SK-N-SH (cell line): ENCODE results near the gene BTG2. TPM values are rescaled to one million over a fixed set of nuclear protein-coding genes. Genes with fewer than 3 reads are reported as not detected.

ENCODE experiments used
- CTCF ChIA-PET: fragments of 300-600, 350-600 bp; formaldehyde crosslinking; extraction: SDS; loops from one replicate; lab custom pipeline; 2021; lab: Yijun Ruan, JAX
- POLR2A ChIA-PET: fragments of 350-600 bp; sonication (Branson Sonifier 250); formaldehyde crosslinking; extraction: SDS; loops from one replicate; lab custom pipeline; 2020; ENCODE audit warnings: antibody characterized with exemption, inconsistent platforms; lab: Yijun Ruan, JAX
- DNase-seq: peaks from one replicate; pipeline ENCODE4 v3.0.0; 2012
- H2AFZ ChIP-seq: fragments of 200-600 bp; sonication (generic); 2 replicates; pipeline ENCODE4 v1.8.1; 2016; ENCODE audit warnings: antibody characterized with exemption, mild to moderate bottlenecking, low read depth
- H3F3A ChIP-seq: fragments of 200-600 bp; sonication (generic); replicated peaks from 2 replicates; pipeline ENCODE3; 2016; ENCODE audit warnings: antibody characterized with exemption, mild to moderate bottlenecking; ENCODE audit not compliant: insufficient read depth
- H3K27ac ChIP-seq, 2 experiments: fragments of 200-500 bp in 1 of 2; fragments of 200-600 bp in 1 of 2; sonication (Bioruptor generic) in 1 of 2; sonication (generic), shearing (Covaris generic) in 1 of 2; 2 replicates each; pipeline versions ENCODE4 v1.5.1 to v1.6.1; 2014 to 2016; ENCODE audit warnings: low read depth in 2 of 2, inconsistent platforms in 1 of 2, low read length in 1 of 2, mild to moderate bottlenecking in 1 of 2, mixed read lengths in 1 of 2
- H3K27me3 ChIP-seq: fragments of 200-600 bp; sonication (generic), shearing (Covaris generic); 2 replicates; pipeline ENCODE4 v1.6.1; 2016; ENCODE audit warnings: mixed run types; ENCODE audit not compliant: insufficient read depth
- H3K36me3 ChIP-seq, 2 experiments: fragments of 200-500 bp in 1 of 2; fragments of 200-600 bp in 1 of 2; sonication (Bioruptor generic) in 1 of 2; sonication (generic) in 1 of 2; replicated peaks in 1 of 2; 2 replicates each; pipeline versions ENCODE3 to v1.5.1; 2014 to 2016; ENCODE audit warnings: low read length in 1 of 2, mild to moderate bottlenecking in 1 of 2; ENCODE audit not compliant: insufficient read depth in 2 of 2, control insufficient read depth in 1 of 2
- H3K4me1 ChIP-seq, 2 experiments: fragments of 200-500 bp in 1 of 2; fragments of 200-600 bp in 1 of 2; sonication (Bioruptor generic) in 1 of 2; sonication (generic), shearing (Covaris generic) in 1 of 2; 2 replicates each; pipeline versions ENCODE4 v1.5.1 to v1.6.1; 2014 to 2016; ENCODE audit warnings: low read depth in 1 of 2, low read length in 1 of 2, mixed run types in 1 of 2; ENCODE audit not compliant: insufficient read depth in 2 of 2, control insufficient read depth in 1 of 2
- H3K4me2 ChIP-seq: fragments of 200-600 bp; sonication (generic), shearing (Covaris generic); 2 replicates; pipeline ENCODE4 v1.6.1; 2017; ENCODE audit warnings: mixed run types
- H3K4me3 ChIP-seq, 2 experiments: fragments of 200-500 bp in 1 of 2; fragments of 200-600 bp in 1 of 2; sonication (Bioruptor generic) in 1 of 2; sonication (generic), shearing (Covaris generic) in 1 of 2; 2 replicates each; pipeline versions ENCODE4 v1.5.1 to v1.8.1; 2014 to 2016; ENCODE audit warnings: low read depth in 2 of 2, inconsistent platforms in 1 of 2, low read length in 1 of 2, mild to moderate bottlenecking in 1 of 2, mixed read lengths in 1 of 2, moderate library complexity in 1 of 2
- H3K79me2 ChIP-seq: fragments of 200-600 bp; sonication (generic); 2 replicates; pipeline ENCODE4 v1.8.1; 2017; ENCODE audit warnings: mild to moderate bottlenecking; ENCODE audit not compliant: insufficient read depth
- H3K9ac ChIP-seq: fragments of 200-600 bp; sonication (generic); 2 replicates; pipeline ENCODE4 v1.6.1; 2017; ENCODE audit warnings: mixed run types
- H3K9me2 ChIP-seq: fragments of 200-600 bp; sonication (generic); 2 replicates; pipeline ENCODE4 v1.6.1; 2017; ENCODE audit warnings: mixed run types
- H3K9me3 ChIP-seq: fragments of 200-600 bp; sonication (generic); 2 replicates; pipeline ENCODE4 v1.6.1; 2017; ENCODE audit warnings: mixed run types, mild to moderate bottlenecking, moderate library complexity
- H4K20me1 ChIP-seq: fragments of 200-600 bp; sonication (generic); 2 replicates; pipeline ENCODE4 v1.6.1; 2017; ENCODE audit warnings: mild to moderate bottlenecking, mixed run types; ENCODE audit not compliant: insufficient read depth
- GATA2 ChIP-seq: sonication (generic); formaldehyde crosslinking; IDR thresholded peaks from 2 replicates; pipeline ENCODE4 v1.5.0; 2020; ENCODE audit warnings: mild to moderate bottlenecking, missing genetic modification reagents
- MAX ChIP-seq: IDR thresholded peaks from 2 replicates; pipeline ENCODE4 v1.4.0; 2012; ENCODE audit warnings: low read depth
- MXI1 ChIP-seq: IDR thresholded peaks from 2 replicates; pipeline ENCODE4 v1.6.1; 2012; ENCODE audit warnings: mild to moderate bottlenecking, low read depth, low read length, improper control_type of control experiment
- NFIC ChIP-seq: IDR thresholded peaks from 2 replicates; pipeline ENCODE4 v1.4.0; 2012; ENCODE audit warnings: borderline replicate concordance
- RFX5 ChIP-seq: IDR thresholded peaks from 2 replicates; pipeline ENCODE4 v1.6.1; 2012; ENCODE audit warnings: mild to moderate bottlenecking, improper control_type of control experiment, low read length
- SIN3A ChIP-seq: IDR thresholded peaks from 2 replicates; pipeline ENCODE4 v1.6.1; 2012; ENCODE audit warnings: low read depth, mild to moderate bottlenecking, low read length, moderate library complexity, borderline replicate concordance
- TEAD4 ChIP-seq: IDR thresholded peaks from 2 replicates; pipeline ENCODE4 v1.4.0; 2012; ENCODE audit warnings: mild to moderate bottlenecking, borderline replicate concordance; ENCODE audit not compliant: insufficient read depth
- USF2 ChIP-seq: fragments of 150-350 bp; IDR thresholded peaks from 2 replicates; pipeline ENCODE4 v1.6.1; 2017; ENCODE audit warnings: antibody characterized with exemption, low read length, low read depth, borderline replicate concordance
- YY1 ChIP-seq: IDR thresholded peaks from 2 replicates; pipeline ENCODE4 v1.4.0; 2012; ENCODE audit warnings: low read depth, mild to moderate bottlenecking
- WGBS: methylation state at CpG from one replicate; pipeline ENCODE4 v1.1.6; 2017; ENCODE audit warnings: low lambda C conversion rate; 5-methylcytosine and 5-hydroxymethylcytosine counted together
- polyA plus RNA-seq, 3 experiments: library from polyadenylated mRNA; depleted of rRNA; stranded (reverse); fragments of >200 nt; gene quantifications; 2 replicates each; pipeline ENCODE4 v1.2.3, GENCODE V29; 2012
- TF ChIP-seq, protein P1 (sequence below): IDR thresholded peaks from 2 replicates; pipeline ENCODE4; 2012

Gene BTG2
- polyA plus RNA-seq, 1 of the 3 experiments (the other 2 are of a cell fraction) = 26.2 TPM

DNA sequence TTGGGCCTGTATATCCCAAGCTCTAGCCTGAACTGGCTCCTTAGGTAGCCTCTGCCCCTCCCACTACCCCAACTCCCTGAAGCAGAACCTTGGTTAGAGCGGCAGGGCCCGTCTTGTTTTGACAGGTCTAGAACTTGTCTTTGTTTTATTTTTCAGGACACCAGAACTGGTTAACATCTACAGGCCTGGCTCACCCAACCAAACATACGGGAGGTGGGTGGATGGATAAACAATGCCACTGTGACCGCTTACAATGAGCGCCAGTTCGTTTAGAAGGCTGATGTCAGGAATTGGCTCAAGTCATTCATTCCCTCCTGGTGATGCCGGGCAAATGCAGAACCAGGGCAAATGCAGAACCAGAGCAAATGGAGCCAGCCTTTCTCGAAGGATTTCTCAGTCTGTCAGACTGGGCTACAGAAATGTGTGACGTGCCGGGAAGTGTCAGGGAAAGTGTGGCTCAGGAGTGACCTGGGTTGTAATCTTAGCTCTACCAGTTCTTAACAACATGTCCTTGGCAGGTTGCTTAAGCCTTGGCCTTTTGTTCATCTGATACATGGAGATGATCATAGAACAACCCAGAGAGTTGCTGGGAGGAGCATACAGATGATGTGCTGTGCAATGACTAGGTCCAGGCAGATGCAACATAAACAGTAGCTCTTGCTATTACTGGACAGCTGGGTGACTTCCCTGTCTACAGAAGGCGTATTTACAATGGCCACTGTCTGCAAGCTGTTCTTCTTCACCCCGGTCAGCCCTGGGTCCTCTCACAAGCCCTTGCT, 30.5 kb upstream of the BTG2 start:
- H4K20me1 ChIP-seq = no peaks in the 10 kb centered on the region
- no peak overlapping the region for H3K9ac ChIP-seq
- no peak overlapping the region for H3K27ac ChIP-seq
- no peak overlapping the region for H3K4me2 ChIP-seq
- H3K9me3 ChIP-seq = no peaks in the 10 kb centered on the region
- TF ChIP-seq NFIC = no peak
- TF ChIP-seq TEAD4 = no peak
- TF ChIP-seq YY1 = no peak
- no peak for TF ChIP-seq MXI1
- TF ChIP-seq, protein P1, sequence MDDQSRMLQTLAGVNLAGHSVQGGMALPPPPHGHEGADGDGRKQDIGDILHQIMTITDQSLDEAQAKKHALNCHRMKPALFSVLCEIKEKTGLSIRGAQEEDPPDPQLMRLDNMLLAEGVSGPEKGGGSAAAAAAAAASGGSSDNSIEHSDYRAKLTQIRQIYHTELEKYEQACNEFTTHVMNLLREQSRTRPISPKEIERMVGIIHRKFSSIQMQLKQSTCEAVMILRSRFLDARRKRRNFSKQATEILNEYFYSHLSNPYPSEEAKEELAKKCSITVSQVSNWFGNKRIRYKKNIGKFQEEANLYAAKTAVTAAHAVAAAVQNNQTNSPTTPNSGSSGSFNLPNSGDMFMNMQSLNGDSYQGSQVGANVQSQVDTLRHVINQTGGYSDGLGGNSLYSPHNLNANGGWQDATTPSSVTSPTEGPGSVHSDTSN = no peak
- TF ChIP-seq SIN3A = no peak
- no peak for TF ChIP-seq RFX5
- no peak for TF ChIP-seq GATA2 (CRISPR knock-in tag)
- TF ChIP-seq MAX = no peak
- TF ChIP-seq, all 33 proteins: peak for 0
- no peak for DNase-seq
- H3K9me2 ChIP-seq = no peaks in the 10 kb centered on the region
- H3K36me3 ChIP-seq = no peaks in the 10 kb centered on the region
- no peaks in the 10 kb centered on the region for H3K27me3 ChIP-seq
- H3K79me2 ChIP-seq = no peaks in the 10 kb centered on the region
- H3F3A ChIP-seq = no peaks in the 10 kb centered on the region
- H3K4me3 ChIP-seq = no peak overlapping the region
- CTCF ChIA-PET = interaction anchor here (1.0 to 31.2 kb wide), 8 partner anchors 10 to 235 kb away, joined by 4 to 817 read pairs (median 20); partner anchors contain the start of genes BTG2 and FMOD
- WGBS = 92% methylated on average over 12 of the region's 12 CpGs
- POLR2A ChIA-PET = interaction anchor here (0.6 kb wide), 1 partner anchor 153 kb away, joined by 3 read pairs; no protein-coding TSS in a partner anchor
- H3K4me1 ChIP-seq = peaks cover 0 to 31% of the 10 kb centered on the region in 2 experiments; a peak in 2 of 4 replicates
- no peak overlapping the region for H2AFZ ChIP-seq

DNA sequence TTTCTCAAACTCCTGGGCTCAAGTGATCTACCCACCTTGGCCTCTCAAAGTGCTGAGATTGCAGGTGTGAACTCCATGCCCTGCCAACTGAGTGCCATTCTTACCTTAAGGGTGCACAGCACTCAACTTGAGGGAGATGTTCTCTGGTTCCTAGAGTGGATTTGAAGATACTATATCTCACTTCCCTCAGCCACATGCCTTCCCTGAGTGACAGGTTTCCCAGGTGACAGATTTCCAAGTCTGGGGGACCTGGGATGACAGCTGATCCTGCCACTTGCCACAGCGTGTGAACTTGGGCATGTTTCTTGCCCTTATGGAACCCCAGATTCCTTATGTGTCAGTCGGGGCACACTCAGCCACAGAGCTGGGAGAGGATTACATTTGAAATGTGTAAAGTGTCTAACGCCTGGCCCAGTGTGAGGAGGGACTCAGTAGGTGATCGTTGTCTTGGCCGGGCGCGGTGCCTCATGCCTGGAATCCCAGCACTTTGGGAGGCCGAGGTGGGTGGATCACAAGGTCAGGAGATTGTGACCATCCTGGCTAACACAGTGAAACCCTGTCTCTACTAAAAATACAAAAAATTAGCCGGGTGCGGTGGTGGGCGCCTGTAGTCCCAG, 29.6 kb upstream of the BTG2 start:
- TF ChIP-seq USF2 = no peak
- TF ChIP-seq, all 33 proteins: peak for 0
- Histone ChIP-seq H3K9me2 (no peaks in the 10 kb centered on the region), H3K9ac (no peak overlapping the region), H3K4me2 (no peak overlapping the region), H3K36me3 (no peaks in the 10 kb centered on the region), H3K4me1 (peaks cover 0 to 29% of the 10 kb centered on the region in 2 experiments; a peak in 2 of 4 replicates), H3F3A (no peaks in the 10 kb centered on the region), H3K9me3 (no peaks in the 10 kb centered on the region), H3K27ac (no peak overlapping the region), H3K27me3 (no peaks in the 10 kb centered on the region), H2AFZ (no peak overlapping the region), H3K79me2 (no peaks in the 10 kb centered on the region), H3K4me3 (no peak overlapping the region), H4K20me1 (no peaks in the 10 kb centered on the region)
- ChIA-PET CTCF (interaction anchor here (5.5 to 31.2 kb wide), 3 partner anchors 9 to 212 kb away, joined by 33 to 817 read pairs (median 34); partner anchors contain the start of gene FMOD), POLR2A (interaction anchor here (0.6 kb wide), 1 partner anchor 154 kb away, joined by 3 read pairs; no protein-coding TSS in a partner anchor)
- WGBS = 86% methylated on average over 11 of the region's 11 CpGs
- DNase-seq = no peak
